Cardiac muscle cell (in vitro differentiated cells and primary cell): ENCODE measurements around the gene AVPI1. TPM values are rescaled to one million over a fixed set of nuclear protein-coding genes. Genes with fewer than 3 reads are reported as not detected.
"Not testable (repeated sequence)": the region's sequence is repeated elsewhere in the genome, so short reads cannot be mapped to it uniquely, and the experiment has no call there.

Experiments
- DNase-seq, 2 donors: peaks; one replicate each; pipeline versions ENCODE4 v3.0.0 to v3.0.0-alpha.2; 2010 to 2017; ENCODE audit warnings: low read depth in 1 of 2, low spot score in 1 of 2
- H3K27ac ChIP-seq: fragments of 200-600 bp; sonication (generic); 2 replicates; pipeline ENCODE4 v1.5.1; 2016
- H3K27me3 ChIP-seq: fragments of 200-600 bp; sonication (generic); 2 replicates; pipeline ENCODE4 v1.6.0; 2016; ENCODE audit warnings: control low read depth
- H3K36me3 ChIP-seq: fragments of 200-600 bp; sonication (generic); 2 replicates; pipeline ENCODE4 v1.5.1; 2016; ENCODE audit warnings: control low read depth
- H3K4me1 ChIP-seq: fragments of 200-600 bp; sonication (generic); 2 replicates; pipeline ENCODE4 v1.8.1; 2017; ENCODE audit warnings: low read depth, mild to moderate bottlenecking, mixed run types
- H3K4me3 ChIP-seq: fragments of 200-600 bp; sonication (generic); 2 replicates; pipeline ENCODE4 v1.5.1; 2016; ENCODE audit warnings: mild to moderate bottlenecking
- H3K9me3 ChIP-seq: fragments of 200-600 bp; sonication (generic); 2 replicates; pipeline ENCODE4 v1.5.1; 2017; ENCODE audit warnings: low read depth, mild to moderate bottlenecking, control low read depth
- polyA plus RNA-seq: library from polyadenylated mRNA; unstranded; fragments of >200 nt; fragmentation: Nextera tagmentation; extraction: Ambion mirVana; gene quantifications from 2 replicates; pipeline ENCODE4 v1.2.1, GENCODE V29; 2016
- total RNA-seq: library from RNA; depleted of rRNA; stranded (reverse); fragments of >200 nt; gene quantifications from 2 replicates; pipeline ENCODE4 v1.2.3, GENCODE V29; 2016
- TF ChIP-seq, protein P1 (sequence below): IDR thresholded peaks from 2 replicates; pipeline ENCODE4 v1.5.1; 2012; ENCODE audit warnings: low read depth, mild to moderate bottlenecking, low read length

AVPI1 gene
- total and polyA plus RNA-seq, 2 experiments from 2014 or later = 8.7 to 15.8 TPM

- H3K9me3 ChIP-seq = no peaks in the 10 kb centered on the region
- no peak for DNase-seq
- TF ChIP-seq, protein P1, sequence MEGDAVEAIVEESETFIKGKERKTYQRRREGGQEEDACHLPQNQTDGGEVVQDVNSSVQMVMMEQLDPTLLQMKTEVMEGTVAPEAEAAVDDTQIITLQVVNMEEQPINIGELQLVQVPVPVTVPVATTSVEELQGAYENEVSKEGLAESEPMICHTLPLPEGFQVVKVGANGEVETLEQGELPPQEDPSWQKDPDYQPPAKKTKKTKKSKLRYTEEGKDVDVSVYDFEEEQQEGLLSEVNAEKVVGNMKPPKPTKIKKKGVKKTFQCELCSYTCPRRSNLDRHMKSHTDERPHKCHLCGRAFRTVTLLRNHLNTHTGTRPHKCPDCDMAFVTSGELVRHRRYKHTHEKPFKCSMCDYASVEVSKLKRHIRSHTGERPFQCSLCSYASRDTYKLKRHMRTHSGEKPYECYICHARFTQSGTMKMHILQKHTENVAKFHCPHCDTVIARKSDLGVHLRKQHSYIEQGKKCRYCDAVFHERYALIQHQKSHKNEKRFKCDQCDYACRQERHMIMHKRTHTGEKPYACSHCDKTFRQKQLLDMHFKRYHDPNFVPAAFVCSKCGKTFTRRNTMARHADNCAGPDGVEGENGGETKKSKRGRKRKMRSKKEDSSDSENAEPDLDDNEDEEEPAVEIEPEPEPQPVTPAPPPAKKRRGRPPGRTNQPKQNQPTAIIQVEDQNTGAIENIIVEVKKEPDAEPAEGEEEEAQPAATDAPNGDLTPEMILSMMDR = no peak
These were observed 16.5 kb upstream of the AVPI1 start for GRCh38 chr10:97703398-97704067.

GRCh38 chr10:97701438-97702069 is 14.5 kb upstream of the AVPI1 start:
- peak; percentile 80 to 84 for DNase-seq
- H3K4me1 ChIP-seq = no peaks in the 10 kb centered on the region
- no peaks in the 10 kb centered on the region for H3K9me3 ChIP-seq
- no peak overlapping the region for H3K4me3 ChIP-seq
- H3K36me3 ChIP-seq = no peaks in the 10 kb centered on the region
- no peak overlapping the region for H3K27ac ChIP-seq
- TF ChIP-seq, protein P1 = peak; percentile 94
- H3K27me3 ChIP-seq = no peaks in the 10 kb centered on the region

More at GRCh38 chr10:97703398-97704067, 16.5 kb upstream of the AVPI1 start:
- no peaks in the 10 kb centered on the region for H3K4me1 ChIP-seq
- H3K36me3 ChIP-seq = no peaks in the 10 kb centered on the region
- no peaks in the 10 kb centered on the region for H3K27me3 ChIP-seq
- no peak overlapping the region for H3K27ac ChIP-seq
- H3K4me3 ChIP-seq = no peak overlapping the region

DNA sequence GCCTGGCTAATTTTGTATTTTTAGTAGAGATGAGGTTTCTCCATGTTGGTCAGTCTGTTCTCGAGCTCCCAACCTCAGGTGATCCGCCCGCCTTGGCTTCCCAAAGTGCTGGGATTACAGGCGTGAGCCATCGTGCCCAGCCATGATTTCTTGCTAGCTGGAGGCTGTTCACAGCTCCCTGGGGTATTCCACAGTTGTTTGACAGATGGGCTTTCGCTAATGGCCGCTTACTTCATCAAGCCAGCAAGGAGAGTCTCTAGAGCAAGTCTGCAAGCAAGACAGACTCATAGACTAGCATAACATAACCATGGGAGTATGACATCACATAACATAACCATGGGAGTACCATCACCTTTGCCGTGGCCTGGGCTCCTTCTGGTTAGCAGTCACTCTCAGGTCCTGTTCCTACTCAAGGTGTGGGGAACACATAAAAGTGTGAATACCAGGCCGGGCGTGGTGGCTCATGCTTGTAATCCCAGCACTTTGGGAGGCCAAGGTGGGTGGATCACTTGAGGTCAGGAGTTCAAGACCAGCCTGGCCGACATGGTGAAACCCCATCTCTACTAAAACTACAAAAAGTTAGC is 11.1 kb upstream of the AVPI1 start:
- DNase-seq, H3K36me3 ChIP-seq, H3K27me3 ChIP-seq, H3K4me1 ChIP-seq, H3K9me3 ChIP-seq, H3K27ac ChIP-seq, H3K4me3 ChIP-seq: not testable (repeated sequence)

- peaks cover 11% of the 10 kb centered on the region for H3K4me1 ChIP-seq
- TF ChIP-seq, protein P1 = no peak
- H3K27me3 ChIP-seq = no peaks in the 10 kb centered on the region
- DNase-seq = no peak
- H3K9me3 ChIP-seq = no peaks in the 10 kb centered on the region
- no peak overlapping the region for H3K27ac ChIP-seq
- no peaks in the 10 kb centered on the region for H3K36me3 ChIP-seq
- H3K4me3 ChIP-seq = no peak overlapping the region
These were observed 3.1 kb upstream of the AVPI1 start for GRCh38 chr10:97690133-97690532.

- Histone ChIP-seq H3K27me3 (no peaks in the 10 kb centered on the region), H3K4me1 (peaks cover 11% of the 10 kb centered on the region), H3K9me3 (no peaks in the 10 kb centered on the region), H3K36me3 (no peaks in the 10 kb centered on the region), H3K27ac (no peak overlapping the region), H3K4me3 (no peak overlapping the region)
- TF ChIP-seq, protein P1 = no peak
- peak in 1 of 2 donors; percentile 93 for DNase-seq
These were observed 2.5 kb upstream of the AVPI1 start for GRCh38 chr10:97689559-97690020.
